ENCODE data around the gene YTHDF2. TPM values are rescaled to one million over a fixed set of nuclear protein-coding genes. Genes with fewer than 3 reads are reported as not detected.

The YTHDF2 gene
- total RNA-seq, 1 experiment from 2014 or later: 97.3 TPM

DNA sequence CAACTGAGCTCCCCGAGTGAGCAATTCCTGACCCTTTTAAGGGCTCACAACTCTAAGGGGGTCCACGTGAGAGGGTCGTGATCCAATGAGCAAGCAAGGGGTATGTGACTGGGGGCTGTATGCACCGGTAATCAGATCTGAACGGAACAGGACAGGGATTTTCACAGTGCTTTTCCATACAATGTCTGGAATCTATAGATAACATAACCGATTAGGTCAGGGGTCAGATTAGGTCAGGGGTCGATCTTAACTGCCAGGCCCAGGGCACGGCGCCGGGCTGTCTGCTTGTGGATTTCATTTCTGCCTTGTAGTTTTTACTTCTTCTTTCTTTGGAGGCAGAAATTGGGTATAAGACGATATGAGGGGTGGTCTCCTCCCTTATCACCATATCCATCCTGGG lies 44.6 kb downstream of the YTHDF2 start:
- in situ Hi-C loops (cut with HindIII; ENCODE audit: low pct_unique_long_range_greater_than_20kb, low sequenced_read_pairs) (no loop called here), intact Hi-C loops (cut with micrococcal nuclease; ENCODE audit: unreplicated experiment) (no loop called here)
- POLR2A ChIA-PET: no interaction called here

DNA sequence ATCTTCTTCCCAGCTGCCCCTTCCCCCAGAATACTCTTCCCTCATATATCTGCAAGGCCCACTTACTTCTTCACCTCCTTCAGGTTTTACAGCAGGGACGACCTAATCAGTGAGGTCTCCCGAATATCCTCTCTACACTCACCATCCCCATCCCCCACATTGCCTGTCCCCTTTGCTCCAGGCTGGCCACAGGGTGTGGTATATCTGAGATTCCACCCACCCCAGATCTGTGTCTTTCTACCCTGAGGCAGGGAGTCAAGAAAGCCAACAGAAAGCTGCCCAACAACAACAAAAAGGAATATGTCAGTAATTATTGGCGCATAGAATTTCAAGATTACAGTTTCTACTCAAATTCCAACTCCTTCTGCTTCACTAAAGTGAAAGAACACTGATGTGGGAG lies 45.3 kb downstream of the YTHDF2 start:
- POLR2A ChIA-PET: no interaction called here
- Histone ChIP-seq H3K4me1 (ENCODE audit: control insufficient read depth, insufficient read depth, low read length) (no peaks in the 10 kb centered on the region), H3K4me3 (ENCODE audit: low read depth in 2 of 2, low read length in 2 of 2) (no peak overlapping the region), H3K27me3 (ENCODE audit: control insufficient read depth, insufficient read depth, low read length) (no peaks in the 10 kb centered on the region), H3K36me3 (ENCODE audit: control insufficient read depth, insufficient read depth, low read length) (no peaks in the 10 kb centered on the region), H3K27ac (ENCODE audit: low read length) (no peak overlapping the region), H3K9me3 (ENCODE audit: control insufficient read depth, insufficient read depth, low read depth, low read length) (no peaks in the 10 kb centered on the region)
- no TSS peak for BruUV-seq (replicated peaks)
- ATAC-seq (no peak), DNase-seq (ENCODE audit: low read depth, low spot score) (no peak)
- CTCF ChIA-PET: interaction anchor here (0.5 to 1.4 kb wide), 3 partner anchors 95 to 1075 kb away, joined by 3 to 4 read pairs (median 4); no protein-coding TSS in a partner anchor
- intact Hi-C loops (cut with micrococcal nuclease; ENCODE audit: unreplicated experiment) (no loop called here), in situ Hi-C loops (cut with HindIII; ENCODE audit: low pct_unique_long_range_greater_than_20kb, low sequenced_read_pairs) (no loop called here)
- TF ChIP-seq, protein P1, sequence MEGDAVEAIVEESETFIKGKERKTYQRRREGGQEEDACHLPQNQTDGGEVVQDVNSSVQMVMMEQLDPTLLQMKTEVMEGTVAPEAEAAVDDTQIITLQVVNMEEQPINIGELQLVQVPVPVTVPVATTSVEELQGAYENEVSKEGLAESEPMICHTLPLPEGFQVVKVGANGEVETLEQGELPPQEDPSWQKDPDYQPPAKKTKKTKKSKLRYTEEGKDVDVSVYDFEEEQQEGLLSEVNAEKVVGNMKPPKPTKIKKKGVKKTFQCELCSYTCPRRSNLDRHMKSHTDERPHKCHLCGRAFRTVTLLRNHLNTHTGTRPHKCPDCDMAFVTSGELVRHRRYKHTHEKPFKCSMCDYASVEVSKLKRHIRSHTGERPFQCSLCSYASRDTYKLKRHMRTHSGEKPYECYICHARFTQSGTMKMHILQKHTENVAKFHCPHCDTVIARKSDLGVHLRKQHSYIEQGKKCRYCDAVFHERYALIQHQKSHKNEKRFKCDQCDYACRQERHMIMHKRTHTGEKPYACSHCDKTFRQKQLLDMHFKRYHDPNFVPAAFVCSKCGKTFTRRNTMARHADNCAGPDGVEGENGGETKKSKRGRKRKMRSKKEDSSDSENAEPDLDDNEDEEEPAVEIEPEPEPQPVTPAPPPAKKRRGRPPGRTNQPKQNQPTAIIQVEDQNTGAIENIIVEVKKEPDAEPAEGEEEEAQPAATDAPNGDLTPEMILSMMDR (IDR thresholded peaks at IDR 0.05): no peak
- TF ChIP-seq TCF7L2 (IDR thresholded peaks at IDR 0.05; ENCODE audit: low read depth, low read length): no peak
- TF ChIP-seq SIN3A (IDR thresholded peaks at IDR 0.05; ENCODE audit: borderline replicate concordance, insufficient read depth, low read depth, low read length): no peak
- TF ChIP-seq, protein P2, sequence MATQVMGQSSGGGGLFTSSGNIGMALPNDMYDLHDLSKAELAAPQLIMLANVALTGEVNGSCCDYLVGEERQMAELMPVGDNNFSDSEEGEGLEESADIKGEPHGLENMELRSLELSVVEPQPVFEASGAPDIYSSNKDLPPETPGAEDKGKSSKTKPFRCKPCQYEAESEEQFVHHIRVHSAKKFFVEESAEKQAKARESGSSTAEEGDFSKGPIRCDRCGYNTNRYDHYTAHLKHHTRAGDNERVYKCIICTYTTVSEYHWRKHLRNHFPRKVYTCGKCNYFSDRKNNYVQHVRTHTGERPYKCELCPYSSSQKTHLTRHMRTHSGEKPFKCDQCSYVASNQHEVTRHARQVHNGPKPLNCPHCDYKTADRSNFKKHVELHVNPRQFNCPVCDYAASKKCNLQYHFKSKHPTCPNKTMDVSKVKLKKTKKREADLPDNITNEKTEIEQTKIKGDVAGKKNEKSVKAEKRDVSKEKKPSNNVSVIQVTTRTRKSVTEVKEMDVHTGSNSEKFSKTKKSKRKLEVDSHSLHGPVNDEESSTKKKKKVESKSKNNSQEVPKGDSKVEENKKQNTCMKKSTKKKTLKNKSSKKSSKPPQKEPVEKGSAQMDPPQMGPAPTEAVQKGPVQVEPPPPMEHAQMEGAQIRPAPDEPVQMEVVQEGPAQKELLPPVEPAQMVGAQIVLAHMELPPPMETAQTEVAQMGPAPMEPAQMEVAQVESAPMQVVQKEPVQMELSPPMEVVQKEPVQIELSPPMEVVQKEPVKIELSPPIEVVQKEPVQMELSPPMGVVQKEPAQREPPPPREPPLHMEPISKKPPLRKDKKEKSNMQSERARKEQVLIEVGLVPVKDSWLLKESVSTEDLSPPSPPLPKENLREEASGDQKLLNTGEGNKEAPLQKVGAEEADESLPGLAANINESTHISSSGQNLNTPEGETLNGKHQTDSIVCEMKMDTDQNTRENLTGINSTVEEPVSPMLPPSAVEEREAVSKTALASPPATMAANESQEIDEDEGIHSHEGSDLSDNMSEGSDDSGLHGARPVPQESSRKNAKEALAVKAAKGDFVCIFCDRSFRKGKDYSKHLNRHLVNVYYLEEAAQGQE (IDR thresholded peaks at IDR 0.05; ENCODE audit: insufficient read depth in 1 of 2, low read depth in 2 of 2, low read length in 1 of 2): no peak
- TF ChIP-seq POLR2AphosphoS5 (IDR thresholded peaks at IDR 0.05; ENCODE audit: low read depth, low read length): no peak

More for the DNA sequence above, 44.6 kb downstream of the YTHDF2 start:
- H3K4me1 ChIP-seq (ENCODE audit: control insufficient read depth, insufficient read depth, low read length): no peaks in the 10 kb centered on the region
- no peaks in the 10 kb centered on the region for H3K36me3 ChIP-seq (ENCODE audit: control insufficient read depth, insufficient read depth, low read length)
- H3K27me3 ChIP-seq (ENCODE audit: control insufficient read depth, insufficient read depth, low read length): no peaks in the 10 kb centered on the region
- DNase-seq (ENCODE audit: low read depth, low spot score) (no peak), ATAC-seq (no peak)
- no peaks in the 10 kb centered on the region for H3K9me3 ChIP-seq (ENCODE audit: control insufficient read depth, insufficient read depth, low read depth, low read length)
- TF ChIP-seq POLR2AphosphoS5 (IDR thresholded peaks at IDR 0.05; ENCODE audit: low read depth, low read length) (no peak), TCF7L2 (IDR thresholded peaks at IDR 0.05; ENCODE audit: low read depth, low read length) (no peak), SIN3A (IDR thresholded peaks at IDR 0.05; ENCODE audit: borderline replicate concordance, insufficient read depth, low read depth, low read length) (no peak)
- TF ChIP-seq, protein P1 (IDR thresholded peaks at IDR 0.05): no peak
- TF ChIP-seq, protein P2 (IDR thresholded peaks at IDR 0.05; ENCODE audit: insufficient read depth in 1 of 2, low read depth in 2 of 2, low read length in 1 of 2): no peak
- H3K27ac ChIP-seq (ENCODE audit: low read length): no peak overlapping the region
- no TSS peak for BruUV-seq (replicated peaks)
- H3K4me3 ChIP-seq (ENCODE audit: low read depth in 2 of 2, low read length in 2 of 2): no peak overlapping the region
- CTCF ChIA-PET: interaction anchor here (1.4 kb wide), 1 partner anchor 96 kb away, joined by 4 read pairs; no protein-coding TSS in a partner anchor

Measured in Panc1 (cell line).